SK-N-SH treated with all-trans-retinoic acid at 6 μM for 48 hours (cell line): ENCODE measurements around the gene TSR1.

Source experiments
- ARNTL ChIP-seq: fragments of 450-650 bp; formaldehyde crosslinking; IDR thresholded peaks from 2 replicates; pipeline ENCODE4 v1.5.0; 2020; ENCODE audit warnings: low read depth, mild to moderate bottlenecking, moderate library complexity, borderline replicate concordance
- ISL1 ChIP-seq: fragments of 250-450 bp; sonication (Bioruptor Pico); IDR thresholded peaks from 2 replicates; pipeline ENCODE4 v2.1.2; 2022; ENCODE audit warnings: mild to moderate bottlenecking, moderate library complexity
- OSR1 ChIP-seq: fragments of 250-450 bp; sonication (Bioruptor Pico); IDR thresholded peaks from 2 replicates; pipeline ENCODE4 v1.8.0; 2022; ENCODE audit warnings: moderate library complexity, mild to moderate bottlenecking, inconsistent platforms
- RARB ChIP-seq: fragments of 250-450 bp; sonication (Bioruptor Pico); IDR thresholded peaks from 2 replicates; pipeline ENCODE4 v1.8.0; 2021; ENCODE audit warnings: mild to moderate bottlenecking, moderate library complexity
- SNAI2 ChIP-seq: fragments of 250-450 bp; sonication (Bioruptor Pico); IDR thresholded peaks from 2 replicates; pipeline ENCODE4 v1.5.0; 2020; ENCODE audit warnings: mild to moderate bottlenecking, moderate library complexity
- TCF4 ChIP-seq: fragments of 250-450 bp; sonication (Bioruptor Pico); IDR thresholded peaks from 2 replicates; pipeline ENCODE4 v1.8.0; 2021; ENCODE audit warnings: mild to moderate bottlenecking, moderate library complexity, borderline replicate concordance
- TOX ChIP-seq: fragments of 250-450 bp; sonication (Bioruptor Pico); IDR thresholded peaks from 2 replicates; pipeline ENCODE4 v1.8.0; 2021; ENCODE audit warnings: mild to moderate bottlenecking, moderate library complexity, borderline replicate concordance
- ZFP3 ChIP-seq: fragments of 250-450 bp; sonication (Bioruptor Pico); IDR thresholded peaks from 2 replicates; pipeline ENCODE4 v1.5.0; 2020; ENCODE audit warnings: mild to moderate bottlenecking, moderate library complexity
- TF ChIP-seq, protein P1 (sequence below): fragments of 250-450 bp; sonication (Bioruptor Pico); IDR thresholded peaks from 2 replicates; pipeline ENCODE4 v1.5.1; 2021; ENCODE audit warnings: mild to moderate bottlenecking, moderate library complexity
- TF ChIP-seq, protein P2 (sequence below): fragments of 250-450 bp; sonication (Bioruptor Pico); IDR thresholded peaks from 2 replicates; pipeline ENCODE4 v1.5.1; 2020; ENCODE audit warnings: low read depth, mild to moderate bottlenecking, moderate library complexity
- TF ChIP-seq, protein P3 (sequence below): fragments of 250-450 bp; sonication (Bioruptor Pico); IDR thresholded peaks from 2 replicates; pipeline ENCODE4 v1.5.0; 2020; ENCODE audit warnings: mild to moderate bottlenecking, moderate library complexity

DNA sequence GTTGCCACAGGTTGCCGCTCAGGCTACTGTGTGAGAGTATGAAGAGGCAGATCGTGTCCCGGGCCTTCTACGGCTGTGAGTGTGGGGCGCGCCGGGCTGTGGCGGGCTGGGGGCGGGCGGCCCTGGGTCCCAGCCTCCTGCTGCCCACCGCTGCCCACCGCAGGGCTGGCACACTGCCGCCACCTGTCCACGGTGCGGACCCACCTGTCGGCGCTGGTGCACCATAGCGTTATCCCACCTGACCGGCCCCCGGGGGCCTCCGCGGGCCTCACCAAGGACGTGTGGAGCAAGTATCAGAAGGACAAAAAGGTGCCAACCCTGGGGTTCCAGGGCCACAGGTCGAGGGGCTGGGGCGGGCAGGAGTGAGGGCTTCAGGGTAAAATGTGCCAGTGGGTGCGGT, 35.9 kb upstream of the TSR1 start:
- TF ChIP-seq, protein P1, sequence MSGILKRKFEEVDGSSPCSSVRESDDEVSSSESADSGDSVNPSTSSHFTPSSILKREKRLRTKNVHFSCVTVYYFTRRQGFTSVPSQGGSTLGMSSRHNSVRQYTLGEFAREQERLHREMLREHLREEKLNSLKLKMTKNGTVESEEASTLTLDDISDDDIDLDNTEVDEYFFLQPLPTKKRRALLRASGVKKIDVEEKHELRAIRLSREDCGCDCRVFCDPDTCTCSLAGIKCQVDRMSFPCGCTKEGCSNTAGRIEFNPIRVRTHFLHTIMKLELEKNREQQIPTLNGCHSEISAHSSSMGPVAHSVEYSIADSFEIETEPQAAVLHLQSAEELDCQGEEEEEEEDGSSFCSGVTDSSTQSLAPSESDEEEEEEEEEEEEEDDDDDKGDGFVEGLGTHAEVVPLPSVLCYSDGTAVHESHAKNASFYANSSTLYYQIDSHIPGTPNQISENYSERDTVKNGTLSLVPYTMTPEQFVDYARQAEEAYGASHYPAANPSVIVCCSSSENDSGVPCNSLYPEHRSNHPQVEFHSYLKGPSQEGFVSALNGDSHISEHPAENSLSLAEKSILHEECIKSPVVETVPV (CRISPR knock-in tag): no peak
- TF ChIP-seq TCF4 (CRISPR knock-in tag): no peak
- no peak for TF ChIP-seq ZFP3 (CRISPR knock-in tag)
- no peak for TF ChIP-seq ISL1 (CRISPR knock-in tag)
- no peak for TF ChIP-seq OSR1 (CRISPR knock-in tag)
- no peak for TF ChIP-seq SNAI2 (CRISPR knock-in tag)
- TF ChIP-seq, protein P2, sequence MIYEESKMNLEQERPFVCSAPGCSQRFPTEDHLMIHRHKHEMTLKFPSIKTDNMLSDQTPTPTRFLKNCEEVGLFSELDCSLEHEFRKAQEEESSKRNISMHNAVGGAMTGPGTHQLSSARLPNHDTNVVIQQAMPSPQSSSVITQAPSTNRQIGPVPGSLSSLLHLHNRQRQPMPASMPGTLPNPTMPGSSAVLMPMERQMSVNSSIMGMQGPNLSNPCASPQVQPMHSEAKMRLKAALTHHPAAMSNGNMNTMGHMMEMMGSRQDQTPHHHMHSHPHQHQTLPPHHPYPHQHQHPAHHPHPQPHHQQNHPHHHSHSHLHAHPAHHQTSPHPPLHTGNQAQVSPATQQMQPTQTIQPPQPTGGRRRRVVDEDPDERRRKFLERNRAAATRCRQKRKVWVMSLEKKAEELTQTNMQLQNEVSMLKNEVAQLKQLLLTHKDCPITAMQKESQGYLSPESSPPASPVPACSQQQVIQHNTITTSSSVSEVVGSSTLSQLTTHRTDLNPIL (CRISPR knock-in tag): no peak
- TF ChIP-seq TOX (CRISPR knock-in tag): no peak
- TF ChIP-seq, protein P3, sequence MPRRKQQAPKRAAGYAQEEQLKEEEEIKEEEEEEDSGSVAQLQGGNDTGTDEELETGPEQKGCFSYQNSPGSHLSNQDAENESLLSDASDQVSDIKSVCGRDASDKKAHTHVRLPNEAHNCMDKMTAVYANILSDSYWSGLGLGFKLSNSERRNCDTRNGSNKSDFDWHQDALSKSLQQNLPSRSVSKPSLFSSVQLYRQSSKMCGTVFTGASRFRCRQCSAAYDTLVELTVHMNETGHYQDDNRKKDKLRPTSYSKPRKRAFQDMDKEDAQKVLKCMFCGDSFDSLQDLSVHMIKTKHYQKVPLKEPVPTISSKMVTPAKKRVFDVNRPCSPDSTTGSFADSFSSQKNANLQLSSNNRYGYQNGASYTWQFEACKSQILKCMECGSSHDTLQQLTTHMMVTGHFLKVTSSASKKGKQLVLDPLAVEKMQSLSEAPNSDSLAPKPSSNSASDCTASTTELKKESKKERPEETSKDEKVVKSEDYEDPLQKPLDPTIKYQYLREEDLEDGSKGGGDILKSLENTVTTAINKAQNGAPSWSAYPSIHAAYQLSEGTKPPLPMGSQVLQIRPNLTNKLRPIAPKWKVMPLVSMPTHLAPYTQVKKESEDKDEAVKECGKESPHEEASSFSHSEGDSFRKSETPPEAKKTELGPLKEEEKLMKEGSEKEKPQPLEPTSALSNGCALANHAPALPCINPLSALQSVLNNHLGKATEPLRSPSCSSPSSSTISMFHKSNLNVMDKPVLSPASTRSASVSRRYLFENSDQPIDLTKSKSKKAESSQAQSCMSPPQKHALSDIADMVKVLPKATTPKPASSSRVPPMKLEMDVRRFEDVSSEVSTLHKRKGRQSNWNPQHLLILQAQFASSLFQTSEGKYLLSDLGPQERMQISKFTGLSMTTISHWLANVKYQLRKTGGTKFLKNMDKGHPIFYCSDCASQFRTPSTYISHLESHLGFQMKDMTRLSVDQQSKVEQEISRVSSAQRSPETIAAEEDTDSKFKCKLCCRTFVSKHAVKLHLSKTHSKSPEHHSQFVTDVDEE (CRISPR knock-in tag): no peak
- TF ChIP-seq ARNTL: no peak
- TF ChIP-seq RARB: no peak
